H9 (cell line): ENCODE results near the gene TMPRSS5. TPM values are rescaled to one million over a fixed set of nuclear protein-coding genes. Genes with fewer than 3 reads are reported as not detected.

Experiments
- DNase-seq: peaks from one replicate; pipeline ENCODE4 v3.0.0-alpha.2; 2017
- H2AFZ ChIP-seq: one replicate; pipeline ENCODE4 v1.6.1; 2013; ENCODE audit warnings: mild to moderate bottlenecking, low read length, control low read depth, moderate library complexity
- H2AK5ac ChIP-seq: 2 replicates; pipeline ENCODE4 v1.6.1; 2013; ENCODE audit warnings: low read length, control low read depth, mixed read lengths; ENCODE audit not compliant: insufficient read length
- H2BK120ac ChIP-seq: one replicate; pipeline ENCODE4 v1.6.1; 2013; ENCODE audit warnings: low read depth, mild to moderate bottlenecking, low read length, control low read depth, inconsistent platforms; ENCODE audit not compliant: poor library complexity, severe bottlenecking
- H2BK12ac ChIP-seq: 2 replicates; pipeline ENCODE4 v1.6.1; 2013; ENCODE audit warnings: low read length, control low read depth, mixed read lengths, low read depth; ENCODE audit not compliant: insufficient read length
- H2BK15ac ChIP-seq: 2 replicates; pipeline ENCODE4 v1.6.1; 2013; ENCODE audit warnings: low read depth, low read length, control low read depth
- H2BK20ac ChIP-seq: one replicate; pipeline ENCODE4 v1.6.1; 2013; ENCODE audit warnings: low read depth, mild to moderate bottlenecking, low read length, control low read depth, inconsistent platforms; ENCODE audit not compliant: poor library complexity, severe bottlenecking
- H2BK5ac ChIP-seq: 2 replicates; pipeline ENCODE4 v1.6.1; 2013; ENCODE audit warnings: low read length, control low read depth, mixed read lengths; ENCODE audit not compliant: insufficient read length
- H3K14ac ChIP-seq: 2 replicates; pipeline ENCODE4 v1.6.1; 2013; ENCODE audit warnings: low read length, control low read depth; ENCODE audit not compliant: insufficient read depth
- H3K18ac ChIP-seq: 2 replicates; pipeline ENCODE4 v1.6.1; 2013; ENCODE audit warnings: low read depth, mild to moderate bottlenecking, mixed read lengths, low read length, control low read depth; ENCODE audit not compliant: insufficient read length
- H3K23ac ChIP-seq: 2 replicates; pipeline ENCODE4 v1.6.1; 2013; ENCODE audit warnings: low read length, control low read depth, mixed read lengths, low read depth; ENCODE audit not compliant: insufficient read length
- H3K23me2 ChIP-seq: 2 replicates; pipeline ENCODE4 v1.6.1; 2013; ENCODE audit warnings: low read depth, mild to moderate bottlenecking, mixed read lengths, low read length, control low read depth; ENCODE audit not compliant: insufficient read length, poor library complexity, severe bottlenecking
- H3K27ac ChIP-seq: 2 replicates; pipeline ENCODE4 v1.5.1; 2013; ENCODE audit warnings: low read length, control low read depth, mixed read lengths, low read depth; ENCODE audit not compliant: insufficient read length
- H3K27me3 ChIP-seq: 2 replicates; pipeline ENCODE4 v1.6.1; 2013; ENCODE audit warnings: low read length, control low read depth, inconsistent platforms; ENCODE audit not compliant: insufficient read depth
- H3K4ac ChIP-seq: 2 replicates; pipeline ENCODE4 v1.6.1; 2013; ENCODE audit warnings: low read depth, mild to moderate bottlenecking, control low read depth, inconsistent platforms, low read length, moderate library complexity
- H3K4me1 ChIP-seq: 2 replicates; pipeline ENCODE4 v1.6.1; 2013; ENCODE audit warnings: low read length, control low read depth, inconsistent platforms; ENCODE audit not compliant: insufficient read depth
- H3K4me2 ChIP-seq: 2 replicates; pipeline ENCODE4 v1.6.1; 2013; ENCODE audit warnings: low read length, control low read depth, mixed read lengths; ENCODE audit not compliant: insufficient read length, insufficient read depth
- H3K56ac ChIP-seq: 2 replicates; pipeline ENCODE4 v1.6.1; 2013; ENCODE audit warnings: low read depth, mild to moderate bottlenecking, mixed read lengths, low read length, control low read depth; ENCODE audit not compliant: insufficient read length
- H3K79me1 ChIP-seq: 2 replicates; pipeline ENCODE4 v1.6.1; 2013; ENCODE audit warnings: low read depth, mild to moderate bottlenecking, moderate library complexity, low read length, control low read depth, inconsistent platforms; ENCODE audit not compliant: insufficient read depth, poor library complexity, severe bottlenecking
- H3K79me2 ChIP-seq: 2 replicates; pipeline ENCODE4 v1.6.1; 2013; ENCODE audit warnings: low read length, control low read depth, inconsistent platforms; ENCODE audit not compliant: insufficient read depth
- H3K9ac ChIP-seq: 2 replicates; pipeline ENCODE4 v1.6.1; 2013; ENCODE audit warnings: low read length, control low read depth, mixed read lengths; ENCODE audit not compliant: insufficient read length; ENCODE audit errors: extremely low read depth
- H3K9me3 ChIP-seq: one replicate; pipeline ENCODE4 v1.6.1; 2013; ENCODE audit warnings: low read depth, low read length, inconsistent platforms; ENCODE audit not compliant: control insufficient read depth
- H3T11ph ChIP-seq: one replicate; pipeline ENCODE4 v1.6.1; 2013; ENCODE audit warnings: mild to moderate bottlenecking, low read length, control low read depth, inconsistent platforms
- H4K20me1 ChIP-seq: one replicate; pipeline ENCODE4 v1.6.1; 2013; ENCODE audit not compliant: control insufficient read depth, insufficient read length, insufficient read depth
- H4K5ac ChIP-seq: 2 replicates; pipeline ENCODE4 v1.6.1; 2013; ENCODE audit warnings: low read depth, mild to moderate bottlenecking, mixed read lengths, low read length, control low read depth; ENCODE audit not compliant: insufficient read length
- H4K8ac ChIP-seq: replicated peaks from 2 replicates; pipeline ENCODE4 v1.6.1; 2013; ENCODE audit warnings: low read length, control low read depth, mixed read lengths, low read depth; ENCODE audit not compliant: insufficient read length
- H4K91ac ChIP-seq: 2 replicates; pipeline ENCODE4 v1.6.1; 2013; ENCODE audit warnings: low read depth, mild to moderate bottlenecking, moderate library complexity, mixed read lengths, low read length, control low read depth; ENCODE audit not compliant: insufficient read length
- H3K27ac Mint-ChIP-seq, 3 experiments: 2 replicates in 2 of 3; 3 replicates in 1 of 3; pipeline ENCODE4 v1.8.0; 2020 to 2021; ENCODE audit warnings: mixed read lengths in 3 of 3, mild to moderate bottlenecking in 1 of 3, moderate library complexity in 1 of 3
- H3K27me3 Mint-ChIP-seq: 2 replicates; pipeline ENCODE4 v1.8.0; 2021; ENCODE audit warnings: low read depth, mild to moderate bottlenecking, moderate library complexity, mixed read lengths
- H3K36me3 Mint-ChIP-seq, 3 experiments: 2 replicates in 2 of 3; 3 replicates in 1 of 3; pipeline ENCODE4 v1.8.0; 2020 to 2021; ENCODE audit warnings: low read depth in 3 of 3, mixed read lengths in 3 of 3; ENCODE audit not compliant: insufficient read depth in 1 of 3
- H3K4me1 Mint-ChIP-seq, 2 experiments: 2 replicates each; pipeline ENCODE4 v1.8.0; 2020; ENCODE audit warnings: mixed read lengths in 2 of 2
- H3K4me3 Mint-ChIP-seq, 2 experiments: 2 replicates in 1 of 2; 3 replicates in 1 of 2; pipeline ENCODE4 v1.8.0; 2020 to 2021; ENCODE audit warnings: mild to moderate bottlenecking in 2 of 2, mixed read lengths in 2 of 2, moderate library complexity in 1 of 2
- H3K9me3 Mint-ChIP-seq, 2 experiments: 2 replicates in 1 of 2; 3 replicates in 1 of 2; pipeline ENCODE4 v1.8.0; 2020; ENCODE audit warnings: mild to moderate bottlenecking in 2 of 2, mixed read lengths in 2 of 2, moderate library complexity in 1 of 2
- WGBS: extraction: QIAGEN DNeasy Blood & Tissue Kit; methylation state at CpG from one replicate; pipeline ENCODE4 v1.1.7; 2013; ENCODE audit warnings: missing lambda C conversion rate, low lambda C conversion rate, mixed read lengths; ENCODE audit not compliant: insufficient read length; ENCODE audit errors: extremely low coverage; 5-methylcytosine and 5-hydroxymethylcytosine counted together
- total RNA-seq: library from RNA; stranded (reverse); gene quantifications from 2 replicates; pipeline ENCODE4 v1.2.1, GENCODE V29; 2021
- TF ChIP-seq, protein P1 (sequence below): fragments of 200-600 bp; sonication (generic); conservative IDR thresholded peaks from 3 replicates; pipeline ENCODE4 v1.8.0; 2021; ENCODE audit warnings: antibody characterized with exemption, mild to moderate bottlenecking

TMPRSS5 gene
- total RNA-seq, 1 experiment from 2014 or later: 0.37 TPM

DNA sequence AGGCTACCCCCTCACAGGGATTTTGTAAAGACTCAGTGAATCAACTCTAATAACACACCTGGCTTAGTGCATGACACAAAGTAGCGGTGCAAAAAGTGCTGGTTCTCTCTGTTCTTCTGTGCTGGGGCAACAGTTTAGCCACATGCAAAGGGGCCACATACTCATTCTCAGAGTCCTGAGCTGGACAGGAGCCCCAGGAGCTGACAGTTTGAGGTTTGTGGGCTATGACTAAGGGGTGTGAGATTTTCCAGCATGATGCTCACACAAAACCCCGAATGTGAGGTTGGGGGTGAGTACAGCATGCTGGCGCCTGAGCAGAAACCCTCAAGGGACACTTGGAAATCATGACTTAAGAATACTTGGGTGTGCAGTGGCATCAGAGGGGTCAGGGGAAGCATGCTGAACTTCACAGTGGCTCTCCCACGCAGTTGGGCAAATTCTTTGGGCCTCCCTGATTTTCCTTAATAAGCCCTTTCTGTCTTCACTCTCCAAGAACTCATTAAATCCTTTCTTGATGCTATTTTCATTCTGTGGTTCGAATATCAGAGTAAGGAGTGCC, 31.0 kb downstream of the TMPRSS5 start:
- no CpG with 5 or more reads among the region's 5 CpGs for WGBS
- TF ChIP-seq, protein P1, sequence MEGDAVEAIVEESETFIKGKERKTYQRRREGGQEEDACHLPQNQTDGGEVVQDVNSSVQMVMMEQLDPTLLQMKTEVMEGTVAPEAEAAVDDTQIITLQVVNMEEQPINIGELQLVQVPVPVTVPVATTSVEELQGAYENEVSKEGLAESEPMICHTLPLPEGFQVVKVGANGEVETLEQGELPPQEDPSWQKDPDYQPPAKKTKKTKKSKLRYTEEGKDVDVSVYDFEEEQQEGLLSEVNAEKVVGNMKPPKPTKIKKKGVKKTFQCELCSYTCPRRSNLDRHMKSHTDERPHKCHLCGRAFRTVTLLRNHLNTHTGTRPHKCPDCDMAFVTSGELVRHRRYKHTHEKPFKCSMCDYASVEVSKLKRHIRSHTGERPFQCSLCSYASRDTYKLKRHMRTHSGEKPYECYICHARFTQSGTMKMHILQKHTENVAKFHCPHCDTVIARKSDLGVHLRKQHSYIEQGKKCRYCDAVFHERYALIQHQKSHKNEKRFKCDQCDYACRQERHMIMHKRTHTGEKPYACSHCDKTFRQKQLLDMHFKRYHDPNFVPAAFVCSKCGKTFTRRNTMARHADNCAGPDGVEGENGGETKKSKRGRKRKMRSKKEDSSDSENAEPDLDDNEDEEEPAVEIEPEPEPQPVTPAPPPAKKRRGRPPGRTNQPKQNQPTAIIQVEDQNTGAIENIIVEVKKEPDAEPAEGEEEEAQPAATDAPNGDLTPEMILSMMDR: no peak
- H2BK20ac ChIP-seq: no peak overlapping the region
- Mint-ChIP-seq H3K27me3 (peaks cover 16% of the 10 kb centered on the region), H3K9me3 (no peaks in the 10 kb centered on the region), H3K4me3 (no peak overlapping the region), H3K27ac (no peak overlapping the region), H3K4me1 (peaks cover 21% of the 10 kb centered on the region in 2 experiments), H3K36me3 (no peaks in the 10 kb centered on the region)
- no peaks in the 10 kb centered on the region for H3K79me2 ChIP-seq
- DNase-seq: no peak
- H3K9ac ChIP-seq: no peak overlapping the region
- no peak overlapping the region for H2BK12ac ChIP-seq
- no peaks in the 10 kb centered on the region for H3K27me3 ChIP-seq
- H3K9me3 ChIP-seq: no peaks in the 10 kb centered on the region
- no peak overlapping the region for H3K23ac ChIP-seq
- H3K56ac ChIP-seq: no peak overlapping the region
- H3K14ac ChIP-seq: no peak overlapping the region
- no peak overlapping the region for H2AFZ ChIP-seq
- H3T11ph ChIP-seq: no peak overlapping the region
- no peaks in the 10 kb centered on the region for H3K79me1 ChIP-seq
- no peak overlapping the region for H2BK120ac ChIP-seq
- H2AK5ac ChIP-seq: no peak overlapping the region
- H3K4ac ChIP-seq: no peak overlapping the region
- H2BK15ac ChIP-seq: no peak overlapping the region
- no peaks in the 10 kb centered on the region for H4K20me1 ChIP-seq
- no peak overlapping the region for H3K4me2 ChIP-seq
- no peak overlapping the region for H2BK5ac ChIP-seq
- no peak overlapping the region for H4K91ac ChIP-seq
- no peak overlapping the region for H4K5ac ChIP-seq
- no peak overlapping the region for H3K18ac ChIP-seq
- no peaks in the 10 kb centered on the region for H3K23me2 ChIP-seq
- no peak overlapping the region for H3K27ac ChIP-seq
- H3K4me1 ChIP-seq: peaks cover 3% of the 10 kb centered on the region; the same call in 1 of the 2 replicates
- no peak overlapping the region for H4K8ac ChIP-seq
